Gastrocnemius medialis (tissue), 4 donors: ENCODE data around the gene USP32.

Experiments used
- POLR2A ChIP-seq, 2 donors: fragments of 450-650 bp; IDR thresholded peaks; one replicate each; pipeline ENCODE4 v1.6.1; 2017; ENCODE audit warnings: antibody characterized with exemption in 2 of 2, mild to moderate bottlenecking in 2 of 2, moderate library complexity in 2 of 2
- TF ChIP-seq, protein P1 (sequence below), 5 experiments: fragments of 450-650 bp in 3 of 5; fragments of 200-600 bp in 2 of 5; sonication (generic) in 2 of 5; IDR thresholded peaks in 4 of 5; conservative IDR thresholded peaks in 1 of 5; 1 replicate in 4 of 5; 2 replicates in 1 of 5; pipeline ENCODE4 v1.5.1; 2016 to 2019; ENCODE audit warnings: antibody characterized with exemption in 5 of 5, mild to moderate bottlenecking in 3 of 5, moderate library complexity in 3 of 5

GRCh38 chr17:60353773-60354172, 38.2 kb downstream of the USP32 start:
- TF ChIP-seq, protein P1, sequence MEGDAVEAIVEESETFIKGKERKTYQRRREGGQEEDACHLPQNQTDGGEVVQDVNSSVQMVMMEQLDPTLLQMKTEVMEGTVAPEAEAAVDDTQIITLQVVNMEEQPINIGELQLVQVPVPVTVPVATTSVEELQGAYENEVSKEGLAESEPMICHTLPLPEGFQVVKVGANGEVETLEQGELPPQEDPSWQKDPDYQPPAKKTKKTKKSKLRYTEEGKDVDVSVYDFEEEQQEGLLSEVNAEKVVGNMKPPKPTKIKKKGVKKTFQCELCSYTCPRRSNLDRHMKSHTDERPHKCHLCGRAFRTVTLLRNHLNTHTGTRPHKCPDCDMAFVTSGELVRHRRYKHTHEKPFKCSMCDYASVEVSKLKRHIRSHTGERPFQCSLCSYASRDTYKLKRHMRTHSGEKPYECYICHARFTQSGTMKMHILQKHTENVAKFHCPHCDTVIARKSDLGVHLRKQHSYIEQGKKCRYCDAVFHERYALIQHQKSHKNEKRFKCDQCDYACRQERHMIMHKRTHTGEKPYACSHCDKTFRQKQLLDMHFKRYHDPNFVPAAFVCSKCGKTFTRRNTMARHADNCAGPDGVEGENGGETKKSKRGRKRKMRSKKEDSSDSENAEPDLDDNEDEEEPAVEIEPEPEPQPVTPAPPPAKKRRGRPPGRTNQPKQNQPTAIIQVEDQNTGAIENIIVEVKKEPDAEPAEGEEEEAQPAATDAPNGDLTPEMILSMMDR (IDR thresholded peaks at IDR 0.05 in 4 of 5, conservative IDR thresholded peaks at IDR 0.05 in 1 of 5), result no peak
- no peak for TF ChIP-seq POLR2A (IDR thresholded peaks at IDR 0.05)
